Esophagus muscularis mucosa (tissue), 4 donors: ENCODE results near the gene ZSCAN20.

Experiments used
- EP300 ChIP-seq: sonication (generic); formaldehyde crosslinking; IDR thresholded peaks from one replicate; pipeline ENCODE4 v1.6.1; 2017; ENCODE audit warnings: antibody characterized with exemption
- POLR2A ChIP-seq: fragments of 450-650 bp; IDR thresholded peaks from one replicate; pipeline ENCODE4 v1.6.1; 2017; ENCODE audit warnings: antibody characterized with exemption, moderate library complexity, mild to moderate bottlenecking, low read depth
- TF ChIP-seq, protein P1 (sequence below), 3 experiments: fragments of 200-600 bp in 2 of 3; fragments of 450-650 bp in 1 of 3; sonication (generic) in 2 of 3; IDR thresholded peaks; one replicate each; pipeline ENCODE4 v1.5.1; 2017 to 2019; ENCODE audit warnings: antibody characterized with exemption in 3 of 3, mild to moderate bottlenecking in 2 of 3, moderate library complexity in 1 of 3

DNA sequence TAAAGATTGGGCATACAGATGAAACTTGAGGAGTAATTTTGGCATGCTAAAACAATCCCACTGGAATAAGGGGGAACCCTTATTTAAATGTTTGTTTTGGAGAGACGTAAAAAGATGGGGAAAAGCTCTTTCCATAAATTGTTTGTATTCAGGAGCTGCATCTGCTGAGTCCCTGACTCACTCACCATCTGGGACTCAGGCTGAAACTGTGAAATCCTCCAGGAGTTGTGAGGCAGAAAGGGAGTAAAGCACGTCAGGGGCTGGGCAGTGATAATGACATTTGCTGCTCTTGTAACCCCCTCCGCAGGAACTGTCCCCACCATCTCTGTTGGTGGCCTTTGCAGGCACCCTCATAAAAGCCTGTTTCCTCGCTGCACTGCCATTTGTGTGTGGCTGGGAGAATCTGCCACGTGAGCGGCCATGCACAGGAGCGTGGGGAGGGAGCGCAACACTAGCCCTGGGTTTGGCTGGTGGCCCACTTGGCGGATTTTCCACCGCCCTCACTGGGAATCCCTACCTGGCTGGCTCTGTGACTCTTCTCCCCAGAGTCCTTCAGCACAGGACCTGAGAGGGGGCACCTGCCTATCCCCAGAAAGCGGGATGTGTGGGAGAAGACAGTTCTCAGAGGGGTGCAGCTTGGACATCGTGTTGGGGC lies 45.3 kb downstream of the ZSCAN20 start:
- TF ChIP-seq, protein P1, sequence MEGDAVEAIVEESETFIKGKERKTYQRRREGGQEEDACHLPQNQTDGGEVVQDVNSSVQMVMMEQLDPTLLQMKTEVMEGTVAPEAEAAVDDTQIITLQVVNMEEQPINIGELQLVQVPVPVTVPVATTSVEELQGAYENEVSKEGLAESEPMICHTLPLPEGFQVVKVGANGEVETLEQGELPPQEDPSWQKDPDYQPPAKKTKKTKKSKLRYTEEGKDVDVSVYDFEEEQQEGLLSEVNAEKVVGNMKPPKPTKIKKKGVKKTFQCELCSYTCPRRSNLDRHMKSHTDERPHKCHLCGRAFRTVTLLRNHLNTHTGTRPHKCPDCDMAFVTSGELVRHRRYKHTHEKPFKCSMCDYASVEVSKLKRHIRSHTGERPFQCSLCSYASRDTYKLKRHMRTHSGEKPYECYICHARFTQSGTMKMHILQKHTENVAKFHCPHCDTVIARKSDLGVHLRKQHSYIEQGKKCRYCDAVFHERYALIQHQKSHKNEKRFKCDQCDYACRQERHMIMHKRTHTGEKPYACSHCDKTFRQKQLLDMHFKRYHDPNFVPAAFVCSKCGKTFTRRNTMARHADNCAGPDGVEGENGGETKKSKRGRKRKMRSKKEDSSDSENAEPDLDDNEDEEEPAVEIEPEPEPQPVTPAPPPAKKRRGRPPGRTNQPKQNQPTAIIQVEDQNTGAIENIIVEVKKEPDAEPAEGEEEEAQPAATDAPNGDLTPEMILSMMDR (IDR thresholded peaks at IDR 0.05) = no peak
- TF ChIP-seq POLR2A (no peak), EP300 (no peak)
